ENCODE measurements around the gene ANAPC10.

ANAPC10 gene

GRCh38 chr4:145098675-145099037 is 660 bp upstream of the ANAPC10 start:
- peak; percentile 37 for DNase-seq (ENCODE audit: low spot score)
- TF ChIP-seq CTCF (IDR thresholded peaks at IDR 0.05; ENCODE audit: extremely low read depth, insufficient read depth, missing control alignments) = no peak
- in situ Hi-C loops (cut with MboI; ENCODE audit: low pct_unique_long_range_greater_than_20kb, low sequenced_read_pairs, unreplicated experiment) = no loop called here

- no peak for DNase-seq (ENCODE audit: low spot score)
- no peak for TF ChIP-seq CTCF (IDR thresholded peaks at IDR 0.05; ENCODE audit: extremely low read depth, insufficient read depth, missing control alignments)
- in situ Hi-C loops (cut with MboI; ENCODE audit: low pct_unique_long_range_greater_than_20kb, low sequenced_read_pairs, unreplicated experiment) = no loop called here
Observed at GRCh38 chr4:145097331-145097820, 620 bp downstream of the ANAPC10 start.

- TF ChIP-seq CTCF (IDR thresholded peaks at IDR 0.05; ENCODE audit: extremely low read depth, insufficient read depth, missing control alignments) = no peak
- in situ Hi-C loops (cut with MboI; ENCODE audit: low pct_unique_long_range_greater_than_20kb, low sequenced_read_pairs, unreplicated experiment) = no loop called here
- DNase-seq (ENCODE audit: low spot score) = no peak
Observed at GRCh38 chr4:145093638-145094037, 4.4 kb downstream of the ANAPC10 start.

- no peak for DNase-seq (ENCODE audit: low spot score)
- no peak for TF ChIP-seq CTCF (IDR thresholded peaks at IDR 0.05; ENCODE audit: extremely low read depth, insufficient read depth, missing control alignments)
- in situ Hi-C loops (cut with MboI; ENCODE audit: low pct_unique_long_range_greater_than_20kb, low sequenced_read_pairs, unreplicated experiment) = no loop called here
Observed at GRCh38 chr4:145090380-145090779, 7.6 kb downstream of the ANAPC10 start.

GRCh38 chr4:145083891-145084605 is 13.9 kb downstream of the ANAPC10 start:
- in situ Hi-C loops (cut with MboI; ENCODE audit: low pct_unique_long_range_greater_than_20kb, low sequenced_read_pairs, unreplicated experiment) = no loop called here
- no peak for TF ChIP-seq CTCF (IDR thresholded peaks at IDR 0.05; ENCODE audit: extremely low read depth, insufficient read depth, missing control alignments)
- no peak for DNase-seq (ENCODE audit: low spot score)

GRCh38 chr4:145081756-145082155 is 16.2 kb downstream of the ANAPC10 start:
- TF ChIP-seq CTCF (IDR thresholded peaks at IDR 0.05; ENCODE audit: extremely low read depth, insufficient read depth, missing control alignments) = no peak
- no peak for DNase-seq (ENCODE audit: low spot score)
- in situ Hi-C loops (cut with MboI; ENCODE audit: low pct_unique_long_range_greater_than_20kb, low sequenced_read_pairs, unreplicated experiment) = no loop called here

Data from GM13977 (cell line).